ENCODE measurements around the gene MAST2.

DNA sequence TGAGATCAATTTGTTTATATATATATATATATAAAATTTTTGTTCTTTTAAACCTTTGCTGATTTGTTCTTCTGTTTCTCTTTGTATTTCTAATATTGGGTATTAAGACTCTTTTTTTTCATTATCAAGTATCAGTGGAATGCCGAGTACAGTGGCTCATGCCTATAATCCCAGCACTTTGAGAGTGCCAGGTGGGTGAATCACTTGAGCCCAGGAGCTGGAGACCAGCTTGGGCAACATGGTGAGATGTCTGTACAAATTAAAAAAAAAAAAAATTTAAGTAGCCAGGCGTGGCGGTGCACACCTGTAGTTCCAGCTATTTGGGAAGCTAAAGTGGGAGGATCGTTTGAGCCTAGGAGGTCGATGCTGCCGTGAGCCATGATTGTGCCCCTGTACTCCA lies 67.1 kb downstream of the MAST2 start:
- TF ChIP-seq, protein P1, sequence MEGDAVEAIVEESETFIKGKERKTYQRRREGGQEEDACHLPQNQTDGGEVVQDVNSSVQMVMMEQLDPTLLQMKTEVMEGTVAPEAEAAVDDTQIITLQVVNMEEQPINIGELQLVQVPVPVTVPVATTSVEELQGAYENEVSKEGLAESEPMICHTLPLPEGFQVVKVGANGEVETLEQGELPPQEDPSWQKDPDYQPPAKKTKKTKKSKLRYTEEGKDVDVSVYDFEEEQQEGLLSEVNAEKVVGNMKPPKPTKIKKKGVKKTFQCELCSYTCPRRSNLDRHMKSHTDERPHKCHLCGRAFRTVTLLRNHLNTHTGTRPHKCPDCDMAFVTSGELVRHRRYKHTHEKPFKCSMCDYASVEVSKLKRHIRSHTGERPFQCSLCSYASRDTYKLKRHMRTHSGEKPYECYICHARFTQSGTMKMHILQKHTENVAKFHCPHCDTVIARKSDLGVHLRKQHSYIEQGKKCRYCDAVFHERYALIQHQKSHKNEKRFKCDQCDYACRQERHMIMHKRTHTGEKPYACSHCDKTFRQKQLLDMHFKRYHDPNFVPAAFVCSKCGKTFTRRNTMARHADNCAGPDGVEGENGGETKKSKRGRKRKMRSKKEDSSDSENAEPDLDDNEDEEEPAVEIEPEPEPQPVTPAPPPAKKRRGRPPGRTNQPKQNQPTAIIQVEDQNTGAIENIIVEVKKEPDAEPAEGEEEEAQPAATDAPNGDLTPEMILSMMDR (IDR thresholded peaks at IDR 0.05): no peak
- no peak for TF ChIP-seq POLR2A (IDR thresholded peaks at IDR 0.05)

All from heart left ventricle (tissue), 13 donors.